GM12878 (cell line): Measurements from ENCODE around the gene GALNT15.

ENCODE experiments used
- EZH2 ChIP-seq: IDR thresholded peaks from 2 replicates; pipeline ENCODE4 v1.6.1; 2012; ENCODE audit warnings: low read depth, mild to moderate bottlenecking, control low read depth, inconsistent platforms, low read length, borderline replicate concordance; ENCODE audit not compliant: control insufficient read depth
- MXI1 ChIP-seq: fragments of 150-350 bp; IDR thresholded peaks from 2 replicates; pipeline ENCODE4 v1.6.1; 2011; ENCODE audit warnings: low read depth, mild to moderate bottlenecking, inconsistent platforms, low read length, improper control_type of control experiment
- TCF12 ChIP-seq: IDR thresholded peaks from 2 replicates; pipeline ENCODE4 v1.6.1; 2011; ENCODE audit warnings: low read depth, mild to moderate bottlenecking, low read length
- TF ChIP-seq, protein P1 (sequence below): IDR thresholded peaks from 2 replicates; pipeline ENCODE4 v1.6.1; 2011; ENCODE audit warnings: borderline replicate concordance, low read depth, mild to moderate bottlenecking, moderate library complexity, low read length; ENCODE audit not compliant: insufficient read depth, poor library complexity, severe bottlenecking

GRCh38 chr3:16174026-16174355, 489 bp upstream of the GALNT15 start:
- TF ChIP-seq, protein P1, sequence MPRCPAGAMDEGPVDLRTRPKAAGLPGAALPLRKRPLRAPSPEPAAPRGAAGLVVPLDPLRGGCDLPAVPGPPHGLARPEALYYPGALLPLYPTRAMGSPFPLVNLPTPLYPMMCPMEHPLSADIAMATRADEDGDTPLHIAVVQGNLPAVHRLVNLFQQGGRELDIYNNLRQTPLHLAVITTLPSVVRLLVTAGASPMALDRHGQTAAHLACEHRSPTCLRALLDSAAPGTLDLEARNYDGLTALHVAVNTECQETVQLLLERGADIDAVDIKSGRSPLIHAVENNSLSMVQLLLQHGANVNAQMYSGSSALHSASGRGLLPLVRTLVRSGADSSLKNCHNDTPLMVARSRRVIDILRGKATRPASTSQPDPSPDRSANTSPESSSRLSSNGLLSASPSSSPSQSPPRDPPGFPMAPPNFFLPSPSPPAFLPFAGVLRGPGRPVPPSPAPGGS, result no peak
- no peak for TF ChIP-seq EZH2
- no peak for TF ChIP-seq TCF12
- no peak for TF ChIP-seq MXI1
